RWPE2 (cell line): ENCODE data around the gene PGA4.

Experiments
- ATAC-seq: fragments of 200-7000 bp; cut with Tn5 transposase; 3 replicates; pipeline ENCODE4 v1.9.1; 2021; ENCODE audit warnings: low read depth
- DNase-seq: peaks from one replicate; pipeline ENCODE4 v3.0.0-alpha.2; 2020; ENCODE audit warnings: low spot score
- H3K27ac ChIP-seq: fragments of 450-650 bp; 2 replicates; pipeline ENCODE4 v1.5.1; 2017; ENCODE audit warnings: mild to moderate bottlenecking; ENCODE audit not compliant: poor library complexity, severe bottlenecking
- H3K27me3 ChIP-seq: fragments of 250-450 bp; sonication (Bioruptor Pico); 2 replicates; pipeline ENCODE4 v1.5.1; 2021; ENCODE audit warnings: mild to moderate bottlenecking, moderate library complexity; ENCODE audit not compliant: insufficient read depth, poor library complexity, severe bottlenecking
- H3K36me3 ChIP-seq: fragments of 250-450 bp; sonication (Bioruptor Pico); 2 replicates; pipeline ENCODE4 v1.5.1; 2020; ENCODE audit warnings: low read depth, mild to moderate bottlenecking, moderate library complexity
- H3K4me1 ChIP-seq: fragments of 250-450 bp; sonication (Bioruptor Pico); 2 replicates; pipeline ENCODE4 v1.5.1; 2021; ENCODE audit warnings: mild to moderate bottlenecking, moderate library complexity; ENCODE audit not compliant: insufficient read depth, poor library complexity, severe bottlenecking
- H3K4me3 ChIP-seq: fragments of 250-450 bp; sonication (Bioruptor Pico); 2 replicates; pipeline ENCODE4 v1.5.1; 2021; ENCODE audit warnings: mild to moderate bottlenecking, moderate library complexity; ENCODE audit not compliant: severe bottlenecking
- H3K9me3 ChIP-seq: fragments of 250-450 bp; sonication (Bioruptor Pico); 2 replicates; pipeline ENCODE4 v1.5.1; 2021; ENCODE audit warnings: mild to moderate bottlenecking, moderate library complexity; ENCODE audit not compliant: severe bottlenecking
- CTCF ChIP-seq: fragments of 450-650 bp; IDR thresholded peaks from one replicate; pipeline ENCODE4 v1.5.1; 2017; ENCODE audit warnings: mild to moderate bottlenecking, moderate library complexity; ENCODE audit not compliant: poor library complexity, severe bottlenecking

PGA4 gene

GRCh38 chr11:61187505-61188130 lies 34.5 kb upstream of the PGA4 start:
- no peaks in the 10 kb centered on the region for H3K36me3 ChIP-seq
- no peaks in the 10 kb centered on the region for H3K27me3 ChIP-seq
- DNase-seq (no peak), ATAC-seq (peak; percentile 75)
- no peak overlapping the region for H3K27ac ChIP-seq
- no peaks in the 10 kb centered on the region for H3K9me3 ChIP-seq
- no peak overlapping the region for H3K4me3 ChIP-seq
- no peaks in the 10 kb centered on the region for H3K4me1 ChIP-seq
- TF ChIP-seq CTCF: peak; percentile 96

- no peaks in the 10 kb centered on the region for H3K9me3 ChIP-seq
- no peaks in the 10 kb centered on the region for H3K27me3 ChIP-seq
- ATAC-seq: no peak
- TF ChIP-seq CTCF: no peak
- H3K27ac ChIP-seq: no peak overlapping the region
- DNase-seq: no peak
- H3K4me1 ChIP-seq: no peaks in the 10 kb centered on the region
- H3K36me3 ChIP-seq: no peaks in the 10 kb centered on the region
- H3K4me3 ChIP-seq: no peak overlapping the region
Measured at GRCh38 chr11:61189933-61190332, 32.2 kb upstream of the PGA4 start.

GRCh38 chr11:61193596-61193995 lies 28.6 kb upstream of the PGA4 start:
- Histone ChIP-seq H3K27ac (no peak overlapping the region), H3K4me3 (no peak overlapping the region), H3K4me1 (no peaks in the 10 kb centered on the region), H3K27me3 (no peaks in the 10 kb centered on the region), H3K9me3 (no peaks in the 10 kb centered on the region), H3K36me3 (no peaks in the 10 kb centered on the region)
- no peak for DNase-seq
- ATAC-seq: no peak
- no peak for TF ChIP-seq CTCF

- H3K9me3 ChIP-seq: no peaks in the 10 kb centered on the region
- H3K4me1 ChIP-seq: no peaks in the 10 kb centered on the region
- ATAC-seq (no peak), DNase-seq (no peak)
- no peak overlapping the region for H3K27ac ChIP-seq
- H3K4me3 ChIP-seq: no peak overlapping the region
- H3K36me3 ChIP-seq: no peaks in the 10 kb centered on the region
- TF ChIP-seq CTCF: no peak
- H3K27me3 ChIP-seq: no peaks in the 10 kb centered on the region
Measured at GRCh38 chr11:61194169-61194671, 27.9 kb upstream of the PGA4 start.

- Histone ChIP-seq H3K4me3 (no peak overlapping the region), H3K9me3 (no peaks in the 10 kb centered on the region), H3K27ac (no peak overlapping the region), H3K4me1 (no peaks in the 10 kb centered on the region), H3K27me3 (no peaks in the 10 kb centered on the region), H3K36me3 (no peaks in the 10 kb centered on the region)
- no peak for TF ChIP-seq CTCF
- ATAC-seq (no peak), DNase-seq (no peak)
Measured at GRCh38 chr11:61194981-61195695, 27.0 kb upstream of the PGA4 start.
